Osteocyte (in vitro differentiated cells): Measurements from ENCODE around the gene MAP1A. TPM values are rescaled to one million over a fixed set of nuclear protein-coding genes. Genes with fewer than 3 reads are reported as not detected.
"Not testable (repeated sequence)": the region's sequence is repeated elsewhere in the genome, so short reads cannot be mapped to it uniquely, and the experiment has no call there.

Experiments
- DNase-seq: peaks from one replicate; pipeline ENCODE4 v3.0.0; 2021; ENCODE audit warnings: mixed read lengths; ENCODE audit not compliant: unreplicated experiment; ENCODE audit errors: extremely low spot score
- H3K27ac Mint-ChIP-seq: one replicate; pipeline ENCODE4 v1.8.0; 2021; ENCODE audit warnings: mild to moderate bottlenecking, mixed read lengths; ENCODE audit not compliant: unreplicated experiment
- H3K27me3 Mint-ChIP-seq: one replicate; pipeline ENCODE4 v1.8.0; 2021; ENCODE audit warnings: mixed read lengths; ENCODE audit not compliant: unreplicated experiment
- H3K36me3 Mint-ChIP-seq: one replicate; pipeline ENCODE4 v1.8.0; 2021; ENCODE audit warnings: mixed read lengths; ENCODE audit not compliant: unreplicated experiment
- H3K4me1 Mint-ChIP-seq: one replicate; pipeline ENCODE4 v1.8.0; 2021; ENCODE audit warnings: mixed read lengths; ENCODE audit not compliant: unreplicated experiment
- H3K4me3 Mint-ChIP-seq: one replicate; pipeline ENCODE4 v1.8.0; 2021; ENCODE audit warnings: mild to moderate bottlenecking, moderate library complexity, mixed read lengths; ENCODE audit not compliant: unreplicated experiment
- H3K9me3 Mint-ChIP-seq: one replicate; pipeline ENCODE4 v1.8.0; 2021; ENCODE audit warnings: mixed read lengths; ENCODE audit not compliant: unreplicated experiment
- CTCF ChIP-seq: fragments of 200-600 bp; sonication (generic); IDR thresholded peaks from 2 replicates; pipeline ENCODE4 v1.5.0; 2021; ENCODE audit warnings: antibody characterized with exemption, mild to moderate bottlenecking, moderate library complexity
- total RNA-seq: library from RNA; stranded (reverse); gene quantifications from 2 replicates; pipeline ENCODE4 v1.2.1, GENCODE V29; 2021

The MAP1A gene
- total RNA-seq, 1 donor from 2014 or later: 27.6 TPM

DNA sequence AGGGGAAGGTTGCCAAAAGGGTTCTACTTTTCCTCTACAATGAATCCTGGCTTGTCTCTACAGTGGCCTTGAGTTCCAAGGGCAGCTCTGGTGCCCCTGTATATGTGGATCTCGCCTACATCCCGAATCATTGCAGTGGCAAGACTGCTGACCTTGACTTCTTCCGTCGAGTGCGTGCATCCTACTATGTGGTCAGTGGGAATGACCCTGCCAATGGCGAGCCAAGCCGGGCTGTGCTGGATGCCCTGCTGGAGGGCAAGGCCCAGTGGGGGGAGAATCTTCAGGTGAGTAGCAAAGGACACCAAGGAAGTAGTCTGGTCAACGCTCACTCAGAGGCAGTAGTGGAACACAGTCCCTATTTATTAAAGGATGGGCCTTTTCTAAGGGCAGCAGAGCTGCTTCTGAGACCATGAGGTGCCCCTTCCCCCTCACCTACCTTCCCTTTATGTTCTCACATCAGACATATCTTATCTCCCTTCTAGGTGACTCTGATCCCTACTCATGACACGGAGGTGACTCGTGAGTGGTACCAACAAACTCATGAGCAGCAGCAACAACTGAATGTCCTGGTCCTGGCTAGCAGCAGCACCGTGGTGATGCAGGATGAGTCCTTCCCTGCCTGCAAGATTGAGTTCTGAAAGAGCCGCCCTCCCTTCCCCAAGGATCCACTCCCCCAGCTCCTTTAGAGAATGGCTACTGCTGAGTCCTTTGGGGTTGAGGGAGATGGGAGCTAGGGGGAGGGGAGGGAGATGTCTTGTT, 12.4 kb downstream of the MAP1A start:
- Mint-ChIP-seq H3K27me3 (no peaks in the 10 kb centered on the region), H3K36me3 (peaks cover 7% of the 10 kb centered on the region), H3K27ac (peak overlapping the region; percentile 7), H3K9me3 (no peaks in the 10 kb centered on the region), H3K4me1 (peaks cover 12% of the 10 kb centered on the region), H3K4me3 (no peak overlapping the region)
- DNase-seq: no peak
- no peak for TF ChIP-seq CTCF

- Mint-ChIP-seq H3K4me1 (peaks cover 12% of the 10 kb centered on the region), H3K27me3 (no peaks in the 10 kb centered on the region), H3K36me3 (peaks cover 6% of the 10 kb centered on the region), H3K27ac (peak overlapping the region; percentile 38), H3K9me3 (no peaks in the 10 kb centered on the region), H3K4me3 (no peak overlapping the region)
- no peak for TF ChIP-seq CTCF
- no peak for DNase-seq
These were observed 13.7 kb downstream of the MAP1A start for GRCh38 chr15:43531018-43531670.

- H3K27ac Mint-ChIP-seq, DNase-seq, H3K36me3 Mint-ChIP-seq, H3K27me3 Mint-ChIP-seq, H3K9me3 Mint-ChIP-seq, H3K4me3 Mint-ChIP-seq: not testable (repeated sequence)
- peaks cover 12% of the 10 kb centered on the region for H3K4me1 Mint-ChIP-seq
These were observed 15.4 kb downstream of the MAP1A start for GRCh38 chr15:43532826-43533225.

DNA sequence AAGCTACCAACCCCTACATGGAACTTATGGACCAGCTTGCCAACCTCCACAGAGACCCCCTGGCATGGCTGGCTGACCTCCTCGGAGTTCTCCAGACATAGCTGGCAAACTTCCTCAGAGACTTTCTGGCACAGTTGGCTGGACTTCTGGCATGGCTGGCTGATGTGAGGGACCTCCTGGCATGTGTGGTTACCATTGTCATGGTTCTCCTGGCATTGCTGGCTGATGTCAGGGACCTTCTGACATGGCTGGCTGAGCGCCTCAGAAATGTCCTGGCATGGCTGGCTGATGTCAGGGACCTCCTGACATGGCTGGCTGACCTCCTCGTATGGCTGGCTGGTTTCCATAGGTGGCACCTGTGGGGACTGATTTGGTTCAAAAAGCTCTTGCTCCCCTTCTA, 17.5 kb downstream of the MAP1A start:
- Mint-ChIP-seq H3K9me3 (no peaks in the 10 kb centered on the region), H3K27ac (no peak overlapping the region), H3K4me1 (peaks cover 12% of the 10 kb centered on the region), H3K4me3 (no peak overlapping the region), H3K27me3 (no peaks in the 10 kb centered on the region), H3K36me3 (peaks cover 4% of the 10 kb centered on the region)
- no peak for TF ChIP-seq CTCF
- DNase-seq: no peak

DNA sequence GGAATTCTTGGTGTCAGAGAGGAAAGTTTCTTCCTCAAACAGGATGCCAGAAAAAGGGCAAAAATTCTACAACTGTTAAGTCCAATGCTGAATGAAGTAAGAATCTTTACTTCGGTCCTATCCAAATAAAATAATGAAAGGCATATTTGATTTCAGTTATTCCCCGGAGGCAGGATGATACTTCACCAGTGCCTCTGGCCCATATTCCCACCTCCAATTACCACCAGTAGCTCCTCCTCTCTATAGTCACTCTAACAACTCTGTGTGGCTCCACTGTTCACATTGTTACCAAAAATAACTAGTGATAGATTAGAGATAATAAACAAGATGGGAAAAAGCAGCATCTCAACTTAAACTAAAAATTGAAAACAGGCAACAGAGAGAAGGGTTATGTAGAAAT, 20.7 kb downstream of the MAP1A start:
- no peak overlapping the region for H3K4me3 Mint-ChIP-seq
- H3K36me3 Mint-ChIP-seq: peaks cover 4% of the 10 kb centered on the region
- H3K27me3 Mint-ChIP-seq: no peaks in the 10 kb centered on the region
- H3K9me3 Mint-ChIP-seq: no peaks in the 10 kb centered on the region
- H3K4me1 Mint-ChIP-seq: peaks cover 2% of the 10 kb centered on the region
- H3K27ac Mint-ChIP-seq: no peak overlapping the region
- no peak for DNase-seq
- TF ChIP-seq CTCF: no peak
